Stimulated activated CD8-positive, alpha-beta memory T cell treated with anti-CD3 and anti-CD28 coated beads, Interleukin-12 subunit alpha, Interleukin-12 subunit beta, amount 100 ng/mL, for 1 hour (primary cell): ENCODE measurements around the gene GAGE10.
"Not testable (repeated sequence)": the region's sequence is repeated elsewhere in the genome, so short reads cannot be mapped to it uniquely, and the experiment has no call there.

Experiments used
- DNase-seq: peaks from one replicate; pipeline ENCODE4 v3.0.0-alpha.2; 2020; ENCODE audit warnings: low read depth

The GAGE10 gene

GRCh38 chrX:49276671-49277534 is 26.5 kb upstream of the GAGE10 start:
- DNase-seq: no peak

- DNase-seq: no peak
These were observed 26.0 kb upstream of the GAGE10 start for GRCh38 chrX:49277535-49277830.

- no peak for DNase-seq
These were observed 25.4 kb upstream of the GAGE10 start for GRCh38 chrX:49278081-49278480.

GRCh38 chrX:49282647-49283011 is 20.8 kb upstream of the GAGE10 start:
- no peak for DNase-seq

- no peak for DNase-seq
These were observed 19.2 kb upstream of the GAGE10 start for GRCh38 chrX:49284212-49284611.

- no peak for DNase-seq
These were observed 17.3 kb upstream of the GAGE10 start for GRCh38 chrX:49286136-49286535.

- DNase-seq: no peak
These were observed 16.9 kb upstream of the GAGE10 start for GRCh38 chrX:49286581-49286980.

- DNase-seq: no peak
These were observed 15.8 kb upstream of the GAGE10 start for GRCh38 chrX:49287665-49288064.

GRCh38 chrX:49290215-49290614 is 13.2 kb upstream of the GAGE10 start:
- DNase-seq: no peak

- DNase-seq: peak; percentile 43
These were observed 11.7 kb upstream of the GAGE10 start for GRCh38 chrX:49291615-49292337.

GRCh38 chrX:49292400-49293362 is 10.8 kb upstream of the GAGE10 start:
- no peak for DNase-seq

- not testable (repeated sequence) for DNase-seq
These were observed 4.2 kb upstream of the GAGE10 start for GRCh38 chrX:49299293-49299692.

- DNase-seq: no peak
These were observed 2.7 kb upstream of the GAGE10 start for GRCh38 chrX:49300703-49301102.

GRCh38 chrX:49307775-49308174 is 4.3 kb downstream of the GAGE10 start:
- not testable (repeated sequence) for DNase-seq

GRCh38 chrX:49308604-49309269 is 5.3 kb downstream of the GAGE10 start:
- no peak for DNase-seq

- DNase-seq: no peak
These were observed 6.0 kb downstream of the GAGE10 start for GRCh38 chrX:49309401-49309981.

- DNase-seq: no peak
These were observed 6.9 kb downstream of the GAGE10 start for GRCh38 chrX:49310371-49310770.

GRCh38 chrX:49312176-49312575 is 8.7 kb downstream of the GAGE10 start:
- no peak for DNase-seq

- no peak for DNase-seq
These were observed 12.6 kb downstream of the GAGE10 start for GRCh38 chrX:49316085-49316484.

- DNase-seq: not testable (repeated sequence)
These were observed 18.3 kb downstream of the GAGE10 start, which contains the start of gene GAGE12J for GRCh38 chrX:49321737-49322136. TSS of gene GAGE12J (plus strand) at chrX:49322037. CDS start at chrX:49323194, 1,157 bp downstream.

- not testable (repeated sequence) for DNase-seq
These were observed 18.8 kb downstream of the GAGE10 start for GRCh38 chrX:49322266-49322665.
